ENCODE measurements around the gene PCOLCE2. TPM values are rescaled to one million over a fixed set of nuclear protein-coding genes. Genes with fewer than 3 reads are reported as not detected.
A peak's percentile ranks its signal among the peaks of the same experiment; 100 is the strongest.
"Not testable (repeated sequence)": the region's sequence is repeated elsewhere in the genome, so short reads cannot be mapped to it uniquely, and the experiment has no call there.

The PCOLCE2 gene
- total RNA-seq, 3 donors from 2014 or later, result 30.2 to 178 (median 36.0) TPM

GRCh38 chr3:142888099-142888480 is 793 bp downstream of the PCOLCE2 start:
- intact Hi-C loops (cut with DNase I; ENCODE audit: low total_unique reads), result no loop called here
- Histone ChIP-seq H3K4me1 (peaks cover 0 to 7% of the 10 kb centered on the region in 2 donors), H3K9me3 (no peaks in the 10 kb centered on the region), H3K4me3 (peak overlapping the region; percentile 55 to 79 (median 68)), H3K27me3 (peaks cover 0 to 20% of the 10 kb centered on the region in 2 donors), H3K36me3 (no peaks in the 10 kb centered on the region), H3K27ac (no peak overlapping the region)
- no peak for DNase-seq (ENCODE audit: low spot score in 2 of 2)
- no peak for TF ChIP-seq POLR2AphosphoS5 (IDR thresholded peaks at IDR 0.05)

GRCh38 chr3:142886940-142887339 is 1.9 kb downstream of the PCOLCE2 start:
- Histone ChIP-seq H3K4me1 (peaks cover 0 to 7% of the 10 kb centered on the region in 2 donors), H3K27me3 (peaks cover 0 to 20% of the 10 kb centered on the region in 2 donors), H3K27ac (no peak overlapping the region), H3K4me3 (no peak overlapping the region), H3K9me3 (no peaks in the 10 kb centered on the region), H3K36me3 (no peaks in the 10 kb centered on the region)
- TF ChIP-seq POLR2A (IDR thresholded peaks at IDR 0.05) (no peak), CTCF (IDR thresholded peaks at IDR 0.05) (no peak), POLR2AphosphoS5 (IDR thresholded peaks at IDR 0.05) (no peak)
- no peak for DNase-seq (ENCODE audit: low spot score in 2 of 2)
- intact Hi-C loops (cut with DNase I; ENCODE audit: low total_unique reads), result no loop called here

- no peak for DNase-seq (ENCODE audit: low spot score in 2 of 2)
- intact Hi-C loops (cut with DNase I; ENCODE audit: low total_unique reads), result no loop called here
- TF ChIP-seq POLR2A (IDR thresholded peaks at IDR 0.05) (no peak), CTCF (IDR thresholded peaks at IDR 0.05) (no peak), POLR2AphosphoS5 (IDR thresholded peaks at IDR 0.05) (no peak)
- no peak overlapping the region for H3K27ac ChIP-seq
- no peaks in the 10 kb centered on the region for H3K9me3 ChIP-seq
- H3K4me3 ChIP-seq, result no peak overlapping the region
- H3K27me3 ChIP-seq, result peaks cover 0 to 20% of the 10 kb centered on the region in 2 donors
- H3K36me3 ChIP-seq, result no peaks in the 10 kb centered on the region
- peaks cover 0 to 7% of the 10 kb centered on the region in 2 donors for H3K4me1 ChIP-seq
These were observed 2.9 kb downstream of the PCOLCE2 start for GRCh38 chr3:142886021-142886420.

- peaks cover 0 to 7% of the 10 kb centered on the region in 2 donors for H3K4me1 ChIP-seq
These were observed 4.4 kb downstream of the PCOLCE2 start for GRCh38 chr3:142884531-142884930.

GRCh38 chr3:142883534-142883933 is 5.3 kb downstream of the PCOLCE2 start:
- H3K27me3 ChIP-seq, result peaks cover 0 to 16% of the 10 kb centered on the region in 2 donors

More at GRCh38 chr3:142884531-142884930, 4.4 kb downstream of the PCOLCE2 start:
- intact Hi-C loops (cut with DNase I; ENCODE audit: low total_unique reads), result no loop called here
- H3K4me3 ChIP-seq, result no peak overlapping the region
- peaks cover 0 to 20% of the 10 kb centered on the region in 2 donors for H3K27me3 ChIP-seq
- H3K36me3 ChIP-seq, result no peaks in the 10 kb centered on the region
- no peak for DNase-seq (ENCODE audit: low spot score in 2 of 2)
- no peaks in the 10 kb centered on the region for H3K9me3 ChIP-seq
- no peak overlapping the region for H3K27ac ChIP-seq
- TF ChIP-seq CTCF (IDR thresholded peaks at IDR 0.05) (no peak), POLR2AphosphoS5 (IDR thresholded peaks at IDR 0.05) (no peak), POLR2A (IDR thresholded peaks at IDR 0.05) (no peak)

GRCh38 chr3:142881445-142882224 is 7.2 kb downstream of the PCOLCE2 start:
- no peak overlapping the region for H3K4me3 ChIP-seq
- TF ChIP-seq POLR2AphosphoS5 (IDR thresholded peaks at IDR 0.05) (no peak), POLR2A (IDR thresholded peaks at IDR 0.05) (no peak), CTCF (IDR thresholded peaks at IDR 0.05) (no peak)
- peaks cover 0 to 8% of the 10 kb centered on the region in 2 donors for H3K27me3 ChIP-seq
- H3K9me3 ChIP-seq, result no peaks in the 10 kb centered on the region
- intact Hi-C loops (cut with DNase I; ENCODE audit: low total_unique reads), result no loop called here
- DNase-seq (ENCODE audit: low spot score in 2 of 2), result no peak
- no peak overlapping the region for H3K27ac ChIP-seq
- H3K4me1 ChIP-seq, result no peaks in the 10 kb centered on the region
- H3K36me3 ChIP-seq, result no peaks in the 10 kb centered on the region

More at GRCh38 chr3:142883534-142883933, 5.3 kb downstream of the PCOLCE2 start:
- H3K4me3 ChIP-seq; intact Hi-C loops (cut with DNase I; ENCODE audit: low total_unique reads); DNase-seq (ENCODE audit: low spot score in 2 of 2); H3K27ac ChIP-seq; H3K9me3 ChIP-seq; H3K4me1 ChIP-seq; H3K36me3 ChIP-seq: not testable (repeated sequence)

All from breast epithelium (tissue), 4 donors.